GM23248 (cell line): Measurements from ENCODE around the gene MYCL.

Experiments
- EZH2 ChIP-seq: fragments of 200-600 bp; sonication (generic); IDR thresholded peaks from 2 replicates; pipeline ENCODE4 v1.6.1; 2018; ENCODE audit warnings: antibody characterized with exemption, mild to moderate bottlenecking; ENCODE audit not compliant: insufficient read depth, poor library complexity, severe bottlenecking
- EZH2phosphoT487 ChIP-seq: fragments of 200-600 bp; sonication (generic); IDR thresholded peaks from 2 replicates; pipeline ENCODE4 v1.6.1; 2018; ENCODE audit warnings: antibody characterized with exemption, moderate library complexity, mild to moderate bottlenecking, low read depth; ENCODE audit not compliant: insufficient read depth

DNA sequence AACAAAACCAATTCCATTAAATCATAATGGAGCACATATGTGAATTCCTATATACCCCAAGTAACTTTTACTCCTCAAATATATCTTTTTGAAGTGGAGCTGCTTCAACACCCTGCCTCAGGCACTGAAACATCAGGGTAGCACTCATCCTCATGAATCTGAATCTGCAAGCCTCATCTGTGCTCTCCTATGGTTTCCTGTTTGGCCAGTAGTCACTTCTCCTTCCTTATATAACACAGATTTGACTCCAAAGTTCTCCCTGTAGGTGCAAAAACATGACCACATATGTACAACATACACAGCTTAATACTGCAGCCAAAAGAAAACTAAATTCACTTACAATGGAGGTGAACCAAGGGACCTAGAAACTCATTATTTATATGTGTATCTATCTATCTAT lies 25.6 kb downstream of the MYCL start:
- TF ChIP-seq EZH2phosphoT487, result no peak
- no peak for TF ChIP-seq EZH2
